ENCODE results near the gene MASP2. TPM values are rescaled to one million over a fixed set of nuclear protein-coding genes. Genes with fewer than 3 reads are reported as not detected.

MASP2 gene
- total and polyA plus RNA-seq, 10 of the 15 experiments (the other 5 are each of a cell fraction or from before 2014, with no cell fraction given): 0.04 to 0.21 (median 0.06) TPM; not detected in 7

GRCh38 chr1:11070876-11071275, 23.8 kb upstream of the MASP2 start:
- Histone ChIP-seq H2AFZ (ENCODE audit: control insufficient read depth, low read depth, low read length) (no peak overlapping the region), H3K4me3 (no peak overlapping the region), H3K36me3 (ENCODE audit: control insufficient read depth in 2 of 2, insufficient read depth in 2 of 2, low read length in 1 of 2) (peaks cover 33 to 37% of the 10 kb centered on the region in 2 experiments), H3K9ac (ENCODE audit: control insufficient read depth, insufficient read depth, low read length) (no peak overlapping the region), H3K27ac (ENCODE audit: control insufficient read depth, insufficient read depth) (no peak overlapping the region), H3K79me2 (ENCODE audit: control insufficient read depth, insufficient read depth, low read length) (no peaks in the 10 kb centered on the region), H3K4me1 (ENCODE audit: control insufficient read depth, insufficient read depth, low read length) (peaks cover 13% of the 10 kb centered on the region), H3K4me2 (ENCODE audit: control insufficient read depth, insufficient read depth) (no peak overlapping the region), H4K20me1 (ENCODE audit: control insufficient read depth, insufficient read depth) (no peaks in the 10 kb centered on the region), H3K9me3 (replicated peaks; ENCODE audit: control insufficient read depth, insufficient read depth, low read length) (no peaks in the 10 kb centered on the region), H3K27me3 (replicated peaks in 1 of 2; ENCODE audit: control insufficient read depth in 2 of 2, insufficient read depth in 2 of 2, low read length in 1 of 2) (no peaks in the 10 kb centered on the region)
- SMC1A ChIA-PET (ENCODE audit: uncharacterized antibody, unreplicated experiment): interaction anchor here (1.3 to 2.7 kb wide), 3 partner anchors 9 to 34 kb away, joined by 3 to 11 read pairs (median 7); partner anchors contain the start of gene EXOSC10
- POLR2A ChIA-PET: interaction anchor here (0.9 to 1.1 kb wide), 2 partner anchors 10 to 108 kb away, joined by 3 read pairs; no protein-coding TSS in a partner anchor
- no peak for DNase-seq (ENCODE audit: low read depth, low spot score)
- CTCF ChIA-PET: interaction anchor here (1.1 to 6.3 kb wide), 3 partner anchors 9 to 33 kb away, joined by 5 to 57 read pairs (median 8); partner anchors contain the start of gene SRM
- intact Hi-C loops (cut with micrococcal nuclease; ENCODE audit: unreplicated experiment): no loop called here
- FAIRE-seq: no peak
- TF ChIP-seq IRF5 (IDR thresholded peaks at IDR 0.05; ENCODE audit: borderline replicate concordance) (no peak), RAD21 (IDR thresholded peaks at IDR 0.05; ENCODE audit: insufficient read depth, low read depth, low read length) (no peak), STAT1 (conservative IDR thresholded peaks at IDR 0.05) (no peak), DPF2 (IDR thresholded peaks at IDR 0.05) (no peak), SRF (IDR thresholded peaks at IDR 0.05; ENCODE audit: low read depth in 2 of 2, low read length in 2 of 2) (no peak), TCF7 (IDR thresholded peaks at IDR 0.05; ENCODE audit: borderline replicate concordance) (no peak), ZBTB11 (CRISPR knock-in tag; IDR thresholded peaks at IDR 0.05) (no peak), EZH2 (IDR thresholded peaks at IDR 0.05; ENCODE audit: borderline replicate concordance, control insufficient read depth, low read depth, low read length) (no peak), ZNF622 (IDR thresholded peaks at IDR 0.05) (no peak), POU2F2 (IDR thresholded peaks at IDR 0.05; ENCODE audit: borderline replicate concordance, low read depth, low read length) (no peak), NR2C2 (IDR thresholded peaks at IDR 0.05; ENCODE audit: borderline replicate concordance, control insufficient read depth, insufficient read length, low read depth) (no peak), NFIC (IDR thresholded peaks at IDR 0.05; ENCODE audit: low read depth, low read length) (no peak), MYC (IDR thresholded peaks at IDR 0.05; ENCODE audit: insufficient read depth, insufficient read length, insufficient replicate concordance, low read length, severe bottlenecking) (no peak), USF1 (IDR thresholded peaks at IDR 0.05; ENCODE audit: borderline replicate concordance, extremely low read length, insufficient read depth, low read depth, low read length) (no peak), YY1 (IDR thresholded peaks at IDR 0.05; ENCODE audit: low read depth, low read length) (no peak), BCL11A (IDR thresholded peaks at IDR 0.05; ENCODE audit: low read depth, low read length) (no peak)
- in situ Hi-C loops (cut with MboI): no loop called here
- RAD21 ChIA-PET (ENCODE audit: unreplicated experiment): interaction anchor here (4.6 kb wide), 1 partner anchor 33 kb away, joined by 52 read pairs; no protein-coding TSS in a partner anchor
- no peak for ATAC-seq
- 98% methylated on average over 11 of the region's 11 CpGs for WGBS (ENCODE audit: insufficient coverage, insufficient replicate concordance, low lambda C conversion rate, missing lambda C conversion rate)
- BruUV-seq (replicated peaks): TSS peak; percentile 27

All from GM12878 (cell line).